ENCODE data around the gene TRIM17.

DNA sequence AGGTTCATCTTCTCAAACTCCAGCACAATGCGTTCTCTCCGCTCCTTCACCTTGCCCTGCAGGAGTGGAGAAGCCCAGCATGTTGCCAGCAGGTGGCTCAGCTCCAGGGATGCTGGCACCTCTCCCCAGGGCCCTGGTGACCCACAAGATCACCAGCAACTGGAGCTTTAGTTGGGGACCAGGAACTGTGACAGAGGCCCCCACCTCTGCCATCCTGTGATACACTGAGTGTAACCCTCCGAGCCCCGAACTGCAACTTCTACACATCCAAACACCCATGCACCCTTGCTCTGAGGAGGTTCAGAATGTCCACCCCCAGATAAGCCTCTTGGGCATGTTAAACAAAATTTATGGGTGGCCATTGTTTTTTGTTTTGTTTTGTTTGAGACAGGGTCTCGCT is 5.5 kb downstream of the TRIM17 start:
- TF ChIP-seq, protein P1, sequence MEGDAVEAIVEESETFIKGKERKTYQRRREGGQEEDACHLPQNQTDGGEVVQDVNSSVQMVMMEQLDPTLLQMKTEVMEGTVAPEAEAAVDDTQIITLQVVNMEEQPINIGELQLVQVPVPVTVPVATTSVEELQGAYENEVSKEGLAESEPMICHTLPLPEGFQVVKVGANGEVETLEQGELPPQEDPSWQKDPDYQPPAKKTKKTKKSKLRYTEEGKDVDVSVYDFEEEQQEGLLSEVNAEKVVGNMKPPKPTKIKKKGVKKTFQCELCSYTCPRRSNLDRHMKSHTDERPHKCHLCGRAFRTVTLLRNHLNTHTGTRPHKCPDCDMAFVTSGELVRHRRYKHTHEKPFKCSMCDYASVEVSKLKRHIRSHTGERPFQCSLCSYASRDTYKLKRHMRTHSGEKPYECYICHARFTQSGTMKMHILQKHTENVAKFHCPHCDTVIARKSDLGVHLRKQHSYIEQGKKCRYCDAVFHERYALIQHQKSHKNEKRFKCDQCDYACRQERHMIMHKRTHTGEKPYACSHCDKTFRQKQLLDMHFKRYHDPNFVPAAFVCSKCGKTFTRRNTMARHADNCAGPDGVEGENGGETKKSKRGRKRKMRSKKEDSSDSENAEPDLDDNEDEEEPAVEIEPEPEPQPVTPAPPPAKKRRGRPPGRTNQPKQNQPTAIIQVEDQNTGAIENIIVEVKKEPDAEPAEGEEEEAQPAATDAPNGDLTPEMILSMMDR (conservative IDR thresholded peaks at IDR 0.05; ENCODE audit: low read length) = no peak
- no peak for TF ChIP-seq EZH2phosphoT487 (IDR thresholded peaks at IDR 0.05; ENCODE audit: borderline replicate concordance, low read depth, low read length)
